Activated naive CD4-positive, alpha-beta T cell treated with anti-CD3 and anti-CD28 coated beads for 36 hours (primary cell): Measurements from ENCODE around the gene SPON1. TPM values are rescaled to one million over a fixed set of nuclear protein-coding genes. Genes with fewer than 3 reads are reported as not detected.

ENCODE experiments used
- CTCF ChIA-PET: fragments of 350-600 bp; sonication (Branson Sonifier 250); formaldehyde crosslinking; loops from one replicate; lab custom pipeline; 2021; ENCODE audit warnings: antibody characterized with exemption; lab: Charles Lee
- DNase-seq: peaks from one replicate; pipeline ENCODE4 v3.0.0-alpha.2; 2020
- H3K27ac Mint-ChIP-seq: one replicate; pipeline ENCODE4 v1.8.0; 2021; ENCODE audit warnings: mild to moderate bottlenecking, mixed read lengths
- H3K27me3 Mint-ChIP-seq: one replicate; pipeline ENCODE4 v1.8.0; 2021; ENCODE audit warnings: low read depth, mixed read lengths
- H3K36me3 Mint-ChIP-seq: one replicate; pipeline ENCODE4 v1.8.0; 2021; ENCODE audit warnings: low read depth, mixed read lengths
- H3K4me1 Mint-ChIP-seq: one replicate; pipeline ENCODE4 v1.8.0; 2021; ENCODE audit warnings: low read depth, mixed read lengths
- H3K4me3 Mint-ChIP-seq: one replicate; pipeline ENCODE4 v1.8.0; 2021; ENCODE audit warnings: mild to moderate bottlenecking, moderate library complexity, mixed read lengths
- H3K9me3 Mint-ChIP-seq: one replicate; pipeline ENCODE4 v1.8.0; 2021; ENCODE audit warnings: mixed read lengths
- intact Hi-C: fragments of 100-400 bp; cut with micrococcal nuclease; formaldehyde crosslinking; loops from one replicate; pipeline ENCODE4 v1.15.1; 2023
- total RNA-seq, 2 experiments: library from RNA; stranded (reverse); gene quantifications; one replicate each; pipeline ENCODE4 v1.2.3, GENCODE V29; 2021

Gene SPON1
- total RNA-seq, 2 experiments from 2014 or later, result 0.24 to 0.25 TPM

GRCh38 chr11:14044916-14045315 is 82.4 kb downstream of the SPON1 start:
- no peaks in the 10 kb centered on the region for H3K27me3 Mint-ChIP-seq
- no peak for DNase-seq
- H3K27ac Mint-ChIP-seq, result no peak overlapping the region
- no peak overlapping the region for H3K4me3 Mint-ChIP-seq
- H3K9me3 Mint-ChIP-seq, result no peaks in the 10 kb centered on the region
- CTCF ChIA-PET, result no interaction called here
- H3K36me3 Mint-ChIP-seq, result no peaks in the 10 kb centered on the region
- H3K4me1 Mint-ChIP-seq, result no peaks in the 10 kb centered on the region
- intact Hi-C loops, result no loop called here

- CTCF ChIA-PET, result no interaction called here
- Mint-ChIP-seq H3K36me3 (no peaks in the 10 kb centered on the region), H3K27me3 (no peaks in the 10 kb centered on the region), H3K4me3 (no peak overlapping the region), H3K9me3 (no peaks in the 10 kb centered on the region), H3K27ac (no peak overlapping the region), H3K4me1 (no peaks in the 10 kb centered on the region)
- intact Hi-C loops, result no loop called here
- DNase-seq, result no peak
Observed at GRCh38 chr11:14045417-14045816, 82.9 kb downstream of the SPON1 start.

- no peak for DNase-seq
- Mint-ChIP-seq H3K4me1 (peaks cover 20% of the 10 kb centered on the region), H3K27me3 (no peaks in the 10 kb centered on the region), H3K36me3 (no peaks in the 10 kb centered on the region), H3K27ac (no peak overlapping the region), H3K4me3 (no peak overlapping the region), H3K9me3 (no peaks in the 10 kb centered on the region)
- CTCF ChIA-PET, result interaction anchor here (1.0 to 1.1 kb wide), 2 partner anchors 72 to 96 kb away, joined by 4 to 5 read pairs; no protein-coding TSS in a partner anchor
- intact Hi-C loops, result no loop called here
Observed at GRCh38 chr11:14052198-14052597, 89.7 kb downstream of the SPON1 start.

- CTCF ChIA-PET, result interaction anchor here (1.9 kb wide), 1 partner anchor 196 kb away, joined by 4 read pairs; no protein-coding TSS in a partner anchor
- Mint-ChIP-seq H3K4me1 (peaks cover 20% of the 10 kb centered on the region), H3K27ac (no peak overlapping the region), H3K36me3 (no peaks in the 10 kb centered on the region), H3K27me3 (no peaks in the 10 kb centered on the region), H3K9me3 (no peaks in the 10 kb centered on the region), H3K4me3 (no peak overlapping the region)
- intact Hi-C loops, result no loop called here
- DNase-seq, result no peak
Observed at GRCh38 chr11:14054116-14055107, 91.9 kb downstream of the SPON1 start.

- DNase-seq, result no peak
- H3K27ac Mint-ChIP-seq, result no peak overlapping the region
- H3K9me3 Mint-ChIP-seq, result no peaks in the 10 kb centered on the region
- intact Hi-C loops, result no loop called here
- no peaks in the 10 kb centered on the region for H3K36me3 Mint-ChIP-seq
- CTCF ChIA-PET, result no interaction called here
- H3K4me1 Mint-ChIP-seq, result peaks cover 20% of the 10 kb centered on the region
- H3K4me3 Mint-ChIP-seq, result no peak overlapping the region
- no peaks in the 10 kb centered on the region for H3K27me3 Mint-ChIP-seq
Observed at GRCh38 chr11:14055936-14056335, 93.4 kb downstream of the SPON1 start.

- intact Hi-C loops, result no loop called here
- CTCF ChIA-PET, result no interaction called here
- Mint-ChIP-seq H3K27me3 (no peaks in the 10 kb centered on the region), H3K4me1 (peaks cover 11% of the 10 kb centered on the region), H3K9me3 (no peaks in the 10 kb centered on the region), H3K36me3 (no peaks in the 10 kb centered on the region), H3K27ac (no peak overlapping the region), H3K4me3 (no peak overlapping the region)
- DNase-seq, result no peak
Observed at GRCh38 chr11:14058061-14058460, 95.5 kb downstream of the SPON1 start.

- CTCF ChIA-PET, result interaction anchor here (1.2 kb wide), 1 partner anchor 287 kb away, joined by 4 read pairs; no protein-coding TSS in a partner anchor
- DNase-seq, result no peak
- peaks cover 11% of the 10 kb centered on the region for H3K4me1 Mint-ChIP-seq
- no peak overlapping the region for H3K4me3 Mint-ChIP-seq
- H3K9me3 Mint-ChIP-seq, result no peaks in the 10 kb centered on the region
- H3K27ac Mint-ChIP-seq, result no peak overlapping the region
- no peaks in the 10 kb centered on the region for H3K27me3 Mint-ChIP-seq
- no peaks in the 10 kb centered on the region for H3K36me3 Mint-ChIP-seq
- intact Hi-C loops, result no loop called here
Observed at GRCh38 chr11:14059491-14059890, 97.0 kb downstream of the SPON1 start.

- Mint-ChIP-seq H3K4me3 (no peak overlapping the region), H3K36me3 (no peaks in the 10 kb centered on the region), H3K27ac (no peak overlapping the region), H3K27me3 (no peaks in the 10 kb centered on the region), H3K4me1 (peaks cover 17% of the 10 kb centered on the region), H3K9me3 (no peaks in the 10 kb centered on the region)
- intact Hi-C loops, result no loop called here
- DNase-seq, result no peak
- CTCF ChIA-PET, result interaction anchor here (0.6 kb wide), 1 partner anchor 25 kb away, joined by 3 read pairs; no protein-coding TSS in a partner anchor
Observed at GRCh38 chr11:14061721-14062120, 99.2 kb downstream of the SPON1 start.

- Mint-ChIP-seq H3K4me1 (peaks cover 17% of the 10 kb centered on the region), H3K27ac (no peak overlapping the region), H3K4me3 (peak overlapping the region; percentile 44), H3K27me3 (no peaks in the 10 kb centered on the region), H3K9me3 (no peaks in the 10 kb centered on the region), H3K36me3 (no peaks in the 10 kb centered on the region)
- intact Hi-C loops, result loop anchor here (1.0 kb wide), 1 partner anchor 10 kb away; no protein-coding TSS in a partner anchor
- CTCF ChIA-PET, result interaction anchor here (1.2 kb wide), 1 partner anchor 10 kb away, joined by 3 read pairs; no protein-coding TSS in a partner anchor
- peak; percentile 43 for DNase-seq
Observed at GRCh38 chr11:14065141-14065540, 102.6 kb downstream of the SPON1 start.

GRCh38 chr11:14065681-14066080 is 103.2 kb downstream of the SPON1 start:
- H3K36me3 Mint-ChIP-seq, result no peaks in the 10 kb centered on the region
- intact Hi-C loops, result loop anchor here (1.0 kb wide), 1 partner anchor 10 kb away; no protein-coding TSS in a partner anchor

GRCh38 chr11:14067686-14068085 is 105.2 kb downstream of the SPON1 start:
- H3K9me3 Mint-ChIP-seq, result no peaks in the 10 kb centered on the region
- no peaks in the 10 kb centered on the region for H3K27me3 Mint-ChIP-seq
- no peak overlapping the region for H3K4me3 Mint-ChIP-seq
- DNase-seq, result no peak
- no peaks in the 10 kb centered on the region for H3K36me3 Mint-ChIP-seq
- no peak overlapping the region for H3K27ac Mint-ChIP-seq
- CTCF ChIA-PET, result no interaction called here
- intact Hi-C loops, result no loop called here
- peaks cover 17% of the 10 kb centered on the region for H3K4me1 Mint-ChIP-seq

More at GRCh38 chr11:14065681-14066080, 103.2 kb downstream of the SPON1 start:
- Mint-ChIP-seq H3K9me3 (no peaks in the 10 kb centered on the region), H3K4me1 (peaks cover 17% of the 10 kb centered on the region), H3K4me3 (no peak overlapping the region), H3K27me3 (no peaks in the 10 kb centered on the region), H3K27ac (no peak overlapping the region)
- CTCF ChIA-PET, result interaction anchor here (1.2 kb wide), 1 partner anchor 9 kb away, joined by 3 read pairs; no protein-coding TSS in a partner anchor
- no peak for DNase-seq

- no peaks in the 10 kb centered on the region for H3K27me3 Mint-ChIP-seq
- no peak overlapping the region for H3K4me3 Mint-ChIP-seq
- DNase-seq, result no peak
- H3K9me3 Mint-ChIP-seq, result no peaks in the 10 kb centered on the region
- H3K36me3 Mint-ChIP-seq, result no peaks in the 10 kb centered on the region
- H3K27ac Mint-ChIP-seq, result no peak overlapping the region
- intact Hi-C loops, result loop anchor here (10.0 kb wide), 1 partner anchor 374 kb away; no protein-coding TSS in a partner anchor
- peaks cover 25% of the 10 kb centered on the region for H3K4me1 Mint-ChIP-seq
- CTCF ChIA-PET, result no interaction called here
Observed at GRCh38 chr11:14070896-14071295, 108.4 kb downstream of the SPON1 start.
